Sigmoid colon (tissue), 7 donors: ENCODE data around the gene IVNS1ABP. TPM values are rescaled to one million over a fixed set of nuclear protein-coding genes. Genes with fewer than 3 reads are reported as not detected.

Experiments used
- DNase-seq: peaks from one replicate; pipeline ENCODE4 v3.0.0-alpha.2; 2019
- H3K27ac ChIP-seq, 4 donors: fragments of 200-600 bp; sonication (generic); one replicate each; pipeline ENCODE4 v1.5.1; 2016 to 2019; ENCODE audit warnings: mild to moderate bottlenecking in 1 of 4
- H3K27me3 ChIP-seq, 3 donors: fragments of 200-600 bp; sonication (generic); one replicate each; pipeline ENCODE4 v1.5.1; 2019; ENCODE audit warnings: mild to moderate bottlenecking in 1 of 3
- H3K36me3 ChIP-seq, 4 donors: fragments of 200-600 bp; sonication (generic); one replicate each; pipeline ENCODE4 v1.5.1; 2016 to 2019
- H3K4me1 ChIP-seq, 4 donors: fragments of 200-600 bp; sonication (generic); one replicate each; pipeline ENCODE4 v1.5.1; 2017 to 2019
- H3K4me3 ChIP-seq, 4 donors: fragments of 200-600 bp; sonication (generic); one replicate each; pipeline ENCODE4 v1.5.1; 2017 to 2019; ENCODE audit warnings: mild to moderate bottlenecking in 2 of 4, moderate library complexity in 1 of 4
- H3K9me3 ChIP-seq, 4 donors: fragments of 200-600 bp in 3 of 4; sonication (generic) in 3 of 4; one replicate each; pipeline versions ENCODE4 v1.5.1 to v1.6.1; 2013 to 2019
- CTCF ChIP-seq, 4 experiments: fragments of 450-650 bp in 3 of 4; fragments of 200-600 bp in 1 of 4; IDR thresholded peaks; one replicate each; pipeline ENCODE4 v1.5.1; 2016 to 2019; ENCODE audit warnings: antibody characterized with exemption in 4 of 4, mild to moderate bottlenecking in 3 of 4, moderate library complexity in 2 of 4
- EP300 ChIP-seq, 4 donors: sonication (generic); formaldehyde crosslinking; IDR thresholded peaks; one replicate each; pipeline ENCODE4 v1.6.1; 2017; ENCODE audit warnings: antibody characterized with exemption in 4 of 4
- POLR2A ChIP-seq, 2 donors: fragments of 450-650 bp; IDR thresholded peaks; one replicate each; pipeline ENCODE4 v1.6.1; 2016; ENCODE audit warnings: antibody characterized with exemption in 2 of 2, mild to moderate bottlenecking in 2 of 2, moderate library complexity in 2 of 2
- POLR2AphosphoS5 ChIP-seq, 4 donors: sonication (generic); formaldehyde crosslinking; IDR thresholded peaks; one replicate each; pipeline ENCODE4 v1.6.1; 2017; ENCODE audit warnings: antibody characterized with exemption in 4 of 4
- WGBS, 2 donors: extraction: QIAGEN DNeasy Blood & Tissue Kit; methylation state at CpG; one replicate each; pipeline ENCODE4 v1.1.7; 2013; 5-methylcytosine and 5-hydroxymethylcytosine counted together
- intact Hi-C: fragments of 100-400 bp; cut with DNase I; formaldehyde crosslinking; loops from one replicate; pipeline ENCODE4 v1.15.1; 2023
- polyA plus RNA-seq, 3 donors: library from polyadenylated mRNA; stranded (reverse); fragments of 200-250 nt; gene quantifications; one replicate each; pipeline ENCODE4 v1.2.3, GENCODE V29; 2013
- total RNA-seq, 4 donors: library from RNA; depleted of rRNA; stranded (reverse); fragments of >200 nt; gene quantifications; one replicate each; pipeline ENCODE4 v1.1.0, GENCODE V29; 2016
- donor health status: healthy with polysubstance abuse.
- donor health status: Bipolar disorder and iron deficiency.
- donor health status: healthy.

Gene IVNS1ABP
- total and polyA plus RNA-seq, 7 donors, result 29.8 to 85.9 (median 36.0) TPM

DNA sequence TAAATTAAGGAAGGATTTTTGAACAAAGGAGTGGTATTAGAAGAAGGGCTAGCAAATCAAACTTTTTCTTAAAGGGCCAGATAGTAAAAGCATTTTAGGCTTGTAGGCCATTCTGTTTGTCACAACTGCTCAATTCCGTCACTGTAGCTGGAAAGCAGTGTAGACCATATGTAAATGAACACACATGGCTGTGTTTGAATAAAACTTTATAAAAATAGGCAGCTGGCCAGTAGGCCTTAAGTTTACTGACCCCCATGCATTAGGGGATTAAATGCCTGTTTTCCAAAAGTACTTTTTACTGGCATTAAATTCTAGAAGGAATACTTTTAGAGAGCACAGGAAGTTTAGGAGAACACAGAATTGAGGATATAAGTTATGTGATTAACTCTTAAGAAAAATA is 8.9 kb downstream of the IVNS1ABP start:
- H3K4me3 ChIP-seq, result no peak overlapping the region
- no peak overlapping the region for H3K27ac ChIP-seq
- DNase-seq, result no peak
- H3K27me3 ChIP-seq, result no peaks in the 10 kb centered on the region
- intact Hi-C loops, result no loop called here
- TF ChIP-seq CTCF (IDR thresholded peaks at IDR 0.05) (no peak), POLR2AphosphoS5 (IDR thresholded peaks at IDR 0.05) (no peak), EP300 (IDR thresholded peaks at IDR 0.05) (no peak), POLR2A (IDR thresholded peaks at IDR 0.05) (no peak)
- WGBS, 2 donors, result 91 to 95% methylated on average over 1 of the region's 1 CpG
- H3K9me3 ChIP-seq, result no peaks in the 10 kb centered on the region
- peaks cover 12 to 72% (median 23%) of the 10 kb centered on the region in 4 donors for H3K36me3 ChIP-seq
- H3K4me1 ChIP-seq, result peaks cover 0 to 24% (median 16%) of the 10 kb centered on the region in 4 donors

DNA sequence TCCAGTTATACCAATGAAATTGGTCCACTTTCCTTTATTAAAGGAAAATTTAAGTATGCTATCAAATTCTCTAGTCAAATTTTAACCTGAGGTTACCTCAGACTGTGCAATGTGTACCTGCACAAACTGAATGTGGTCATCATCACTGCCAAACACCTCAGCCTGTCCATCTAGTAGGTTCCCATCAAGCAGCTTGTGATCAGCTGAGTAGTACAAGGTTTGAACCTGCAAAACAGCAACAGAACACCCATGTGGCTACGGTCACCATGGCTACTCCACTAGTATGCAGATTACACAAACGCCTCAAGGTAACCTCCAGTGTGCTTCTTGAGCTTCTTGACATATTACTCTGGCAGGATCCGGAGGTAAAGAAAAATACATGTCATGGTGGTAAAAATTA is 11.6 kb downstream of the IVNS1ABP start:
- no peak overlapping the region for H3K27ac ChIP-seq
- H3K4me1 ChIP-seq, result peaks cover 0 to 7% (median 2%) of the 10 kb centered on the region in 4 donors
- H3K9me3 ChIP-seq, result no peaks in the 10 kb centered on the region
- WGBS, 2 donors, result 97% methylated on average over 3 of the region's 3 CpGs
- H3K4me3 ChIP-seq, result no peak overlapping the region
- no peaks in the 10 kb centered on the region for H3K27me3 ChIP-seq
- intact Hi-C loops, result no loop called here
- peaks cover 18 to 97% (median 31%) of the 10 kb centered on the region in 4 donors for H3K36me3 ChIP-seq
- DNase-seq, result no peak
- TF ChIP-seq POLR2AphosphoS5 (IDR thresholded peaks at IDR 0.05) (no peak), CTCF (IDR thresholded peaks at IDR 0.05) (no peak), POLR2A (IDR thresholded peaks at IDR 0.05) (no peak), EP300 (IDR thresholded peaks at IDR 0.05) (no peak)

DNA sequence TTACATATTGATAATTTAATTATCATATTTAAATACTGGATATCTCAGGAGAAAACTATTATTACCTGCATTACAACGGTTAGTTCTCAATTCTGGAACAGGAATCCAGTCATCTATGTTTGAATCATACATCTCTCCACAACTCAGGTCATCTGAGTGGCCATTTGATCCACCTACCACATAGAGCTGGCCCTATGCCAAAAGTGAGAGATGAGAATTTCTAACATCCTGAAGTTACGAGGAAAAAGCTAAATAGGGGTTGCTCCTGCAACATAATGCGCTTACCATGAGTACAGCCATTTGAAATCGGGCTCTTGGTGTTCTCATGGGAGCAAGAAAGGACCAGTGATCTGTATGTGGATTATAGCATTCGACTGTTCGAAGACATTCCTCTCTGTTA is 16.9 kb downstream of the IVNS1ABP start:
- TF ChIP-seq POLR2A (IDR thresholded peaks at IDR 0.05) (no peak), CTCF (IDR thresholded peaks at IDR 0.05) (no peak), POLR2AphosphoS5 (IDR thresholded peaks at IDR 0.05) (peak in 1 of 4 donors; percentile 10)
- Histone ChIP-seq H3K4me3 (no peak overlapping the region), H3K9me3 (no peaks in the 10 kb centered on the region), H3K36me3 (peaks cover 18 to 100% (median 36%) of the 10 kb centered on the region in 4 donors), H3K27me3 (no peaks in the 10 kb centered on the region), H3K27ac (no peak overlapping the region), H3K4me1 (no peaks in the 10 kb centered on the region)
- intact Hi-C loops, result no loop called here
- 94 to 95% methylated on average over 6 of the region's 6 CpGs for WGBS, 2 donors
- DNase-seq, result no peak

DNA sequence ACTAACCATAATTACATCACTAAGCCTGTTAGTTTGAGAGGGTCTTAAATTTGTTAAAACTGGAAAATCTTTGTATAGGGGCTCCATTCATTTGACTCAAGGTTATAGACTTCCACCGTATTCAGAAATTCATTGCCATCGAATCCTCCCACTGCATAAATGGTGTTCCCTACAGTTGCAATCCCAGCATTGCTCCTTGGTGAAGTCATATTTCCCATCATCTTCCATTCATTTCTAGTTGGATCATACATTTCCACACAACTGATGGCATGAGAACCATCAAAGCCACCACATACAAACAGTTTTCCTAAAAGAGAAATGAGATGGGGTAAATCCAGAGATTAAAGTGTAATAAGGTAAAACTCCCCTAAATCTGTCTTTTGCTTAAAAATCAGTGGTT is 19.1 kb downstream of the IVNS1ABP start:
- Histone ChIP-seq H3K9me3 (no peaks in the 10 kb centered on the region), H3K27ac (no peak overlapping the region), H3K4me1 (peaks cover 0 to under 1% (median 0%) of the 10 kb centered on the region in 4 donors), H3K36me3 (peaks cover 15 to 93% (median 25%) of the 10 kb centered on the region in 4 donors), H3K4me3 (no peak overlapping the region), H3K27me3 (no peaks in the 10 kb centered on the region)
- no peak for DNase-seq
- intact Hi-C loops, result no loop called here
- TF ChIP-seq POLR2A (IDR thresholded peaks at IDR 0.05) (no peak), CTCF (IDR thresholded peaks at IDR 0.05) (no peak), EP300 (IDR thresholded peaks at IDR 0.05) (no peak)
- WGBS, 2 donors, result 92 to 93% methylated on average over 2 of the region's 2 CpGs

GRCh38 chr1:185295091-185295490 is 22.0 kb downstream of the IVNS1ABP start:
- no peak for DNase-seq
- no peaks in the 10 kb centered on the region for H3K9me3 ChIP-seq
- no peak overlapping the region for H3K27ac ChIP-seq
- H3K4me1 ChIP-seq, result peaks cover 0 to 6% (median 0%) of the 10 kb centered on the region in 4 donors
- no peak overlapping the region for H3K4me3 ChIP-seq
- H3K27me3 ChIP-seq, result no peaks in the 10 kb centered on the region
- peaks cover 6 to 64% (median 12%) of the 10 kb centered on the region in 4 donors for H3K36me3 ChIP-seq
- TF ChIP-seq CTCF (IDR thresholded peaks at IDR 0.05) (no peak), POLR2AphosphoS5 (IDR thresholded peaks at IDR 0.05) (no peak), EP300 (IDR thresholded peaks at IDR 0.05) (no peak), POLR2A (IDR thresholded peaks at IDR 0.05) (no peak)
- intact Hi-C loops, result no loop called here
